Measurements from ENCODE around the gene EYS. TPM values are rescaled to one million over a fixed set of nuclear protein-coding genes. Genes with fewer than 3 reads are reported as not detected.

EYS gene
- total and polyA plus RNA-seq, 4 donors, result 0.08 to 0.63 (median 0.36) TPM

- no peak for TF ChIP-seq REST (IDR thresholded peaks at IDR 0.05)
- no peak for TF ChIP-seq GABPA (IDR thresholded peaks at IDR 0.05 in 1 of 2, conservative IDR thresholded peaks at IDR 0.05 in 1 of 2)
Measured at GRCh38 chr6:65728879-65729479, 22.0 kb upstream of the EYS start (continued).

GRCh38 chr6:65719101-65719500, 12.1 kb upstream of the EYS start:
- no peak overlapping the region for H3K9ac ChIP-seq (ENCODE audit: low read depth in 1 of 2, low read length in 2 of 2)
- no peak for DNase-seq (ENCODE audit: low spot score)
- H3K36me3 ChIP-seq (ENCODE audit: control insufficient read depth in 4 of 4, insufficient read depth in 3 of 4, low read depth in 1 of 4, low read length in 3 of 4), result no peaks in the 10 kb centered on the region
- no peaks in the 10 kb centered on the region for H3K9me3 ChIP-seq (ENCODE audit: control insufficient read depth in 4 of 4, low read length in 3 of 4)
- TF ChIP-seq HNF4G (IDR thresholded peaks at IDR 0.05) (no peak), JUND (IDR thresholded peaks at IDR 0.05) (no peak), REST (IDR thresholded peaks at IDR 0.05) (no peak), HNF4A (conservative IDR thresholded peaks at IDR 0.05) (no peak), GABPA (IDR thresholded peaks at IDR 0.05 in 1 of 2, conservative IDR thresholded peaks at IDR 0.05 in 1 of 2) (no peak), EGR1 (IDR thresholded peaks at IDR 0.05; ENCODE audit: low read depth in 2 of 2) (no peak)
- WGBS, result 61% methylated on average over 3 of the region's 3 CpGs
- H3K4me3 ChIP-seq (ENCODE audit: low read depth in 1 of 3, low read length in 3 of 3), result no peak overlapping the region
- H3K27me3 ChIP-seq (ENCODE audit: control insufficient read depth in 4 of 4, insufficient read depth in 4 of 4, low read length in 3 of 4), result no peaks in the 10 kb centered on the region
- H3K27ac ChIP-seq (ENCODE audit: low read depth in 1 of 2, low read length in 2 of 2), result no peak overlapping the region
- no peaks in the 10 kb centered on the region for H3K4me1 ChIP-seq (ENCODE audit: control insufficient read depth in 4 of 4, insufficient read depth in 4 of 4, low read length in 3 of 4)

- TF ChIP-seq GABPA (IDR thresholded peaks at IDR 0.05 in 1 of 2, conservative IDR thresholded peaks at IDR 0.05 in 1 of 2) (no peak), EGR1 (IDR thresholded peaks at IDR 0.05; ENCODE audit: low read depth in 2 of 2) (no peak), NR2F2 (IDR thresholded peaks at IDR 0.05) (no peak)
- Histone ChIP-seq H3K27me3 (ENCODE audit: control insufficient read depth in 4 of 4, insufficient read depth in 4 of 4, low read length in 3 of 4) (no peaks in the 10 kb centered on the region), H3K27ac (ENCODE audit: low read depth in 1 of 2, low read length in 2 of 2) (no peak overlapping the region), H3K4me3 (ENCODE audit: low read depth in 1 of 3, low read length in 3 of 3) (no peak overlapping the region), H3K36me3 (ENCODE audit: control insufficient read depth in 4 of 4, insufficient read depth in 3 of 4, low read depth in 1 of 4, low read length in 3 of 4) (no peaks in the 10 kb centered on the region), H3K9ac (ENCODE audit: low read depth in 1 of 2, low read length in 2 of 2) (no peak overlapping the region), H3K9me3 (ENCODE audit: control insufficient read depth in 4 of 4, low read length in 3 of 4) (no peaks in the 10 kb centered on the region), H3K4me1 (ENCODE audit: control insufficient read depth in 4 of 4, insufficient read depth in 4 of 4, low read length in 3 of 4) (no peaks in the 10 kb centered on the region)
- DNase-seq (ENCODE audit: low spot score), result no peak
Measured at GRCh38 chr6:65711531-65711930, 4.5 kb upstream of the EYS start.
